ENCODE results near the gene CLEC2A.
"Not testable (repeated sequence)": the region's sequence is repeated elsewhere in the genome, so short reads cannot be mapped to it uniquely, and the experiment has no call there.

The CLEC2A gene

DNA sequence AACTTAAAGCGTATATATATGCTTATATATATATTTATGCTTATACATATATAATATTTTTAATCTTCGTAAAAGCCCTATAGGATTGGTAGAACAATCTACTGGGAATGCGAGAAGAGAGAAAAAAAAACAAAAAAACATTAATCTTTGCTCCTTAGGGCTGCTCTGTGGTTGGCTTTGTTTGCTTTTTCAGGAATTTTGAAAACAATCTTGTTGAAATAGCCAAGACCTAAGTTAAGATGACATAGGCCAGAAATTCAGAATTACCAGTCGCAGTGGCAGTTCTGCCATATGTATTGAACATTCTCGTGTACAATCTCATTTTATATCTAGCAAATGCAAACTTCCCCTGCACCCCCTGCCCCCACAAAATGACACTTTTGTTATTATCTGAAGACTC is 50.2 kb downstream of the CLEC2A start:
- DNase-seq (ENCODE audit: low read depth in 2 of 2), result no peak

DNA sequence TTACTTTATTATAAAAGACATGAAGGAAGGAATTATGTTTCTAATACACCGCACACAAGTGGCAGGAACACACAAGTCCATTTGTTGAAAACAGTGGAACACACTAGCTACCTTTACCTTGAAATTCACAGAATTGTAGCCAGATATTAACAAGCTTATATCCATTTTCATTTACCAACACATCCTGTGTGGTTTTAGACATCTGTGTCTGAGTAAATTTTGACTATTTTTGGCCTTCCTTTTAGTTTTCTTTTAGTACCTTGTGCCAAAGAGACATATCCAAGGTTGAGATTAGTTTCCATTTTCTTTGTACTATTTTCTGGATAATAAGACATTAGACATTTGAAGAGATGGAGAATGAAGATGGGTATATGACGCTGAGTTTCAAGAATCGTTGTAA is 50.9 kb downstream of the CLEC2A start, which contains the start of gene KLRF2:
Gene KLRF2, plus strand, starts transcription at position 244 of the 400 bp plus-strand sequence. Its CDS starts 107 bp downstream, at position 351.
- no peak for DNase-seq (ENCODE audit: low read depth in 2 of 2)

DNA sequence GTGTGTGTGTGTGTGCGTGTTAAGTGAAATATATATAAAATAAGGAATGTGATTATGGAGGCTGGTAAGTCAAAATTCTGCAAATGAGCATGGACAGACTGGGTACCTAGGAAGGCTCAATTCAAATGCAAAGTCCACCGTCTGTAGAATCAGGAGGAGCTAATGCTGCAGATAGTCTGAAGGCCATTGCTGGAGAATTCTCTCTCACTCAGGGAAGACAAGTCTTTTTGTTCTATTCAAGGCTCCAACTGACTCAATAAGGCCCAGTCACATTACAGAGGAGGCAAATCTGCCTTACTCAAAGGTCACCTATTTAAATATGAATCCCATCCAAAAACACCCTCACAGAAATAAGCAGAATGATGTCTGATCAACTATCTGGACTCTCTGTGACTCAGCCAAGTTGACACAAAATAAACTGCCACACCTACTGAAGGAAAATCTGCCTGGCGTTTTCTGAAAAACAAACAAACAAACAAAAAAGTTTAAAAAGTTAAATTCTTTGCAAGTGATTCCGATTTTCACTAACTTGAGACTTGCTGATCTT is 51.6 kb downstream of the CLEC2A start:
- no peak for DNase-seq (ENCODE audit: low read depth in 2 of 2)

DNA sequence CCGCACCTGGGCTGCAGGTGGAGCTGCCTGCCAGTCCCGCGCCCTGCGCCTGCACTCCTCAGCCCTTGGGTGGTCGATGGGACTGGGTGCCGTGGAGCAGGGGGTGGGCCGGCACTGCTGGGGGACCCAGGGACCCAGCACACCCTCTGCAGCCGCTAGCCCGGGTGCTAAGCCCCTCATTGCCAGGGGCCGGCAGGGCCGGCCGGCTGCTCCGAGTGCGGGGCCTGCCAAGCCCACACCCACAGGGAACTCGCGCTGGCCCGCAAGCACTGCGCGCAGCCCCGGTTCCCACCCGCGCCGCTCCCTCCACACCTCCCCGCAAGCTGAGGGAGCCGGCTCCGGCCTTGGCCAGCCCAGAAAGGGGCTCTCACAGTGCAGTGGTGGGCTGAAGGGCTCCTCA is 56.0 kb downstream of the CLEC2A start:
- not testable (repeated sequence) for DNase-seq (ENCODE audit: low read depth in 2 of 2)

DNA sequence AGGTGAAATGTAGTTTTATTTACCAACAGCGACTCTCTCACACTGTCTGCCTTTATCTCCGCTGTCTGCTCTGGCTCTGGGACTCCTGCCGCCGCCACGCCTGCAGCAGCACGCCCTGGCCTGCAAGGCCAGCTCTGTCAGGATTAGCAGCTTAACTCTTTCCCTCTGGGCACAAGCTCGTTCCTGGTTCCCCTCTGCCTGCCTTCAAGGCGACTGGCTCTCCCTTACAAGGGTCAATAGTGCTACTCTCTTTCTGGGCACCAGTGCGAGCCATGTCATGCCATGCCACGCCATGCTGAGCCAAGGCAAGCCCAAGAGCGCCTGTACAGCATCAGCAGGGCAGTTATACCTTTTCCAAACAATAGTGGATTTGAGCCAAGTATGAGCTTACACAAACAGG is 59.4 kb downstream of the CLEC2A start:
- no peak for DNase-seq (ENCODE audit: low read depth in 2 of 2)

DNA sequence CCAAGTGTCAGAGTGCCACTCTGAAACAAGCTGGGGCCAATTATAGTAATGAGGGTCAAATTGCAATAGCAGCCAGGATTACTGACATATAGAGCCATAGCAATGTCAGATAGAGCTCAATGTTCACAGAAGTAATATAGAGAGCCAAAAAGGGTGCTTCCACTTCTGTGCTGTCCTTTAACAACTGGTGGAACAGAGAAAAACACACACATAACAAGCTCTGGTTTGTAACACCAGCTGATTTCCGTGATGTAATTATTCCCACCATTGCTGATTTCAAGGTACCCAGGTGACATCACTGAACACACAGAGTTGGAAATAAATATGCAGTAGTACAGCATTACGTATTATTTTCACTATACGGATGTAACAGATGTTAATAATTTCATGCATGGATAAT is 60.0 kb downstream of the CLEC2A start:
- no peak for DNase-seq (ENCODE audit: low read depth in 2 of 2)

DNA sequence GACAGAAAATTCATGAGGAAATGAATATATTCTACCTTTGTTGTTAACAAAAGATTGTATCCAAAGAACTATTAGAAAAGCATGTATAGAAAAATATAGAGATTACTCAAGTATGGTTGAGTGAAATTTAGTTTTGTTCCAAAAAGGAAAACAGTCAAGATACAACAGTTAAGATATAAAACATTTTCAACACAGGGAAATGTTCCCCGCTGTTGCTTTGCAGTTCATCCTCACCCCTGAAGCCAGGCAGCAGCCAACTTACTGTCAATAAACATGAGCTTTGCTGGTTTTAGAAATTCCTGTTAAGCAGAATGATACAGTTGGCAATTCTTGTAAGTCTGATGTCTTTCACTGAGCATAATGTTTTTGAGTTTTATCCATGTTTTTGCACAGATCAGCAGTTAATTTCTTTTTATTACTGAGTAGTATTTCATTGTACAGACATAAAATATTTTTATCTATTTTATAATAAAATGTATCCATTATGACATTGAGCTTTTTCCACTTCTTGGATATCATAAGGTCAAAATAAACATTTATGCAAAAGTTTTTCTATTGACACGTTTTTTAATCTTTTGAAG is 61.8 kb downstream of the CLEC2A start:
- DNase-seq (ENCODE audit: low read depth in 2 of 2), result no peak

DNA sequence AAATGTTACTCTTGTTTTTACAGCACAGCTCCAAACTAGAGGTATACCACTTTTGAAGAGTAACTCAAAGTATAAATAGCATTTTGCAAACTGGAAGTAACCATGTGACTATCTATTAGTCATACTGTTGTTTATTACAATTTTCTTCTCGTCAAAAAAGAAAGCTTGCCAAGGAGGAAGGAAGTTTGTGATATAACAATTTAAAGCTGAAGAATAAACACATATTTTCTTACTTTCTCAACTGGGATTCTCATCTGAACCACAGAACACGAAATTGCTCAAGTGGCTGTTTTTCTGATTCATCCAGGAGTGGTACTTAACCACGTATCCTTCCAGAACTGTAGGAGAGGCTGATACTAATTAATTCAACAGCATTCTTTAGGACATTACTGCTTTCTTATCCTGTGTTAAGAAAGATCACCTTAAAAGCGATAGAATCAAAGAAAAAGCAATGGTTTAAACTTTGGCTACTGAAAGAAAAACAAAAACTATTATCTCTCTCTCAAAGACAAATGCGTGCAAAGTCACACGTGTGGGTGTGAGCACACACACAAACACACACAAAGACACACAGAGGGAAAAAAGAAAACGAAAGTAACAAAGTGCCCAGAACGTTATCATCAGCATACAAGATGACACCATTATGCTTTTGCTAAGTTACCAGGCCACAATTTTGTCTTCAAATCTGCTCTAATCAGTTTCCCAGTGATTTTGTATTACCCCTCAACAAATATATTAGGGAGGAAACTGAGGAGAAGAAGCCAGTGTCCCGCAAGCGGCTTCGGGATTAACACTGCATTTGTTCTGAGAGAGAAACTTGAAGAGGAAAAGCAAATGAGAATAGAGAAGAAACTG is 62.6 kb downstream of the CLEC2A start, which contains the start of gene CLEC2B:
Gene CLEC2B, minus strand, starts transcription at position 48 of the 855 bp plus-strand sequence.
- DNase-seq (ENCODE audit: low read depth in 2 of 2), result peak in 1 of 2 donors; percentile 13

DNA sequence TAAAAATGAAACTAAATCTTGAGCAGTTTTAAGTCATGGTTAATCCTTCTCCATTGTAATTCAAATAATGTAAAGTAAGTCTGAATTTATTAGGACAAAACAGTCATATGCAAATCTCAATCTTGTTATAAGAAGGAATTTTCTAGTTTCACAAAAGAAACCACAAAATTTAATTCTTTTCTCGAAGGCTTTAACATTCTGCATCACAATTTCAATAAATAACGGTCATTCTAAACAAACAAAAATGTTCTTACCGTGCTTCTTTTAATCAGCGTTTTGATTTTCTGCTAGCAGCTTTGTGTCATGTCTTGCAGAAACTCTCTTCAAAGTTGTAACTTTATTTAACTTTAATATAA is 63.2 kb downstream of the CLEC2A start:
- DNase-seq (ENCODE audit: low read depth in 2 of 2), result no peak

DNA sequence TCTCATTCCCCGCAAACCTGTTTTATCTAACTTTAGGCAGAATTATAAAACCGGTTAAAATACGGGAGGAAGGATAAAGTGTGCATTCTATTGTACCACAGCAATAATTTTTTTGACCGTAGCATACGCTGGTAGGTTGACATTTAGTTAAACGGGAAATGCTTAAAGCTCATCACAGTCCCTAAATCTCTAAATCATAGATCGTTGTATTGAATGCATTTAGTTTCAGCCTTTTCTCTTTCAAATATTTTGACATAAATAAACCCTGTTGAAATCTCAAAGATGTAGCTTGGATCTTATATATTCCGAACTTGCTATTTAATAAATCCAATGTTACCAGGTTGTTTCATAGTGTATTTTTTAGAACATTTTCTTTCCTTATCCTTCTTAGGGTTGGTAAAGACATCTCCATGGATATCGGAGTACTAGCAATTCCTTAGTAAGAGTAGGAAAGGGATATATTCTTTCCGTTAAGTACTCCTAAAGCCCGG is 63.8 kb downstream of the CLEC2A start:
- DNase-seq (ENCODE audit: low read depth in 2 of 2), result no peak

DNA sequence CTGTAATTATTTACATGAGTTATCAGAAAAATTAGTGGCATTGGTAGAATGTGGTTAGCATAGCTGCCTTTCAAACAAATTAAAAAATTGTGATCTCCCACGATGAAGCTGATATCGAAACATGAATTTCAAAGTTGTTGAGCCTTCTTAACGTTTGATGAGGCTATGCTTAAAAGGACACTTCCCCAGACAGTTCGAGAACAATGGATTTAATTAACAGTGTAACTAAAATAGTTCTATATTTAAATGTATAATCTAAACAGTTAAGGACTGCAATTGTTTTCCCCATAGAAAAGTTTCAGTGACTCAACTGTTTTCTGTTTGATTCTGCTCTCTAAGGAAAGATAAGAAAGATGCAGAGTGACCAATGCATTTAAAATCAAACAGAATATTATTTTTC is 64.6 kb downstream of the CLEC2A start:
- DNase-seq (ENCODE audit: low read depth in 2 of 2), result no peak

DNA sequence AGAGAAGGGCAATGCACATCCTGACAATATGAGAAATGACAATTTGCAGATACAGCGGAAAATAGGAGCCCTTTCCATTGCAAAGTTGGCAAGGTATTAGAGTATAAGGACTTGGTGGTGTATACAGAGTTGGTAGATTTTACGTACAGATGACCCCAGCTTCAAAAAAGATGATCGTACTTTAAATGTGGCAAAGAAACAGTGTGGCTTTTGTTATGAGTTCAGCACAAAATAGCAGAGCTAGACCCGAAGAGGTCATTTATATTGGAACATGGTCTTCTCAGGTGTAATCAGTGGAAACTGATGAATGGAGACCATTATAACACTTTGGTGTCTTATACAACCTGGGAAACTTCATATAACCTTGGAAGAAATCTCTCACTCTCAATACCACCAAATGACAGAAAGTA is 65.3 kb downstream of the CLEC2A start:
- no peak for DNase-seq (ENCODE audit: low read depth in 2 of 2)

DNA sequence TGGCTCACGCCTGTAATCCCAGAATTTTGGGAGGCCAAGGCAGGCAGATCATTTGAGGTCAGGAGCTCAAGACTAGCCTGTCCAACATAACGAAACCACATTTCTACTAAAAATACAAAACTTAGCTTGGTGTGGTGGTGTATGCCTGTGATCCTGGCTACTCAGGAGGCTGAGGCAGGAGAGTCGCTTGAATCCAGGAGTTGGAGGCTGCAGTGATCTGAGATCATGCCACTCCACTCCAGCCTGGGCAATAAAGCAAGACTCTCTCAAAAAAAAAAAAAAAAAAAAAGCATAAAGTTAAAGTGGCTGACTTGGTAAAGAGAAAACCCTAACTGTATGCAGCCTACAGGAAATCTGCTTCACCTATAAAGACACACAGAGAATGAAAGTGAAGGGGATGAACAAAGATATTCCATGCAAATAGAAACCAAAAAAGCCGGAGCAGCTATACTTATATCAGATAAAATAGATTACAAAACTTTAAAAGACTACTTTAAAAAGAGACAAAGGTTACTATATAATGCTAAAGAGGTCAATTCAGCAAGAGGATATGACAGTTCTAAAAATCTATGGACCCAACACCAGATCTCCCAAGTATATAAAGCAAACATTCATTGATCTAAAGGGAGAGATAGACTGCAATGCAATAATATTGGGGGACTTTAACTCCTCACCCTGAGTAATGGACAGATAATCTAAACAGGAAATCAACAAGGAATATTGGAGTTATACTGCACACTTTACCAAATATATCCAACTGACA is 67.1 kb downstream of the CLEC2A start:
- DNase-seq (ENCODE audit: low read depth in 2 of 2), result no peak

Data from activated CD4-positive, alpha-beta T cell treated with anti-CD3 and anti-CD28 coated beads for 24 hours (primary cell).